Choroid plexus epithelial cell (primary cell): Measurements from ENCODE around the gene PIAS1.
A peak's percentile ranks its signal among the peaks of the same experiment; 100 is the strongest.
"Not testable (repeated sequence)": the region's sequence is repeated elsewhere in the genome, so short reads cannot be mapped to it uniquely, and the experiment has no call there.

Experiments
- DNase-seq: peaks from one replicate; pipeline ENCODE4 v3.0.0-alpha.2; 2010; ENCODE audit warnings: low read depth
- H3K4me3 ChIP-seq: 2 replicates; pipeline ENCODE4 v1.5.1; 2011; ENCODE audit warnings: low read depth, mild to moderate bottlenecking, control low read depth, low read length, moderate library complexity
- TF ChIP-seq, protein P1 (sequence below): conservative IDR thresholded peaks from 2 replicates; pipeline ENCODE4 v1.5.1; 2011; ENCODE audit warnings: low read depth, mild to moderate bottlenecking, control low read depth, inconsistent platforms, low read length, moderate library complexity

The PIAS1 gene

GRCh38 chr15:68197661-68198437 lies 143.7 kb downstream of the PIAS1 start:
- H3K4me3 ChIP-seq = no peak overlapping the region
- DNase-seq = no peak
- TF ChIP-seq, protein P1, sequence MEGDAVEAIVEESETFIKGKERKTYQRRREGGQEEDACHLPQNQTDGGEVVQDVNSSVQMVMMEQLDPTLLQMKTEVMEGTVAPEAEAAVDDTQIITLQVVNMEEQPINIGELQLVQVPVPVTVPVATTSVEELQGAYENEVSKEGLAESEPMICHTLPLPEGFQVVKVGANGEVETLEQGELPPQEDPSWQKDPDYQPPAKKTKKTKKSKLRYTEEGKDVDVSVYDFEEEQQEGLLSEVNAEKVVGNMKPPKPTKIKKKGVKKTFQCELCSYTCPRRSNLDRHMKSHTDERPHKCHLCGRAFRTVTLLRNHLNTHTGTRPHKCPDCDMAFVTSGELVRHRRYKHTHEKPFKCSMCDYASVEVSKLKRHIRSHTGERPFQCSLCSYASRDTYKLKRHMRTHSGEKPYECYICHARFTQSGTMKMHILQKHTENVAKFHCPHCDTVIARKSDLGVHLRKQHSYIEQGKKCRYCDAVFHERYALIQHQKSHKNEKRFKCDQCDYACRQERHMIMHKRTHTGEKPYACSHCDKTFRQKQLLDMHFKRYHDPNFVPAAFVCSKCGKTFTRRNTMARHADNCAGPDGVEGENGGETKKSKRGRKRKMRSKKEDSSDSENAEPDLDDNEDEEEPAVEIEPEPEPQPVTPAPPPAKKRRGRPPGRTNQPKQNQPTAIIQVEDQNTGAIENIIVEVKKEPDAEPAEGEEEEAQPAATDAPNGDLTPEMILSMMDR = no peak

- H3K4me3 ChIP-seq = no peak overlapping the region
- TF ChIP-seq, protein P1 = no peak
- no peak for DNase-seq
Measured at GRCh38 chr15:68199340-68199739, 145.2 kb downstream of the PIAS1 start.

- peak; percentile 14 for DNase-seq
- TF ChIP-seq, protein P1 = peak; percentile 15
- H3K4me3 ChIP-seq = no peak overlapping the region
Measured at GRCh38 chr15:68200016-68200861, 146.1 kb downstream of the PIAS1 start.

- TF ChIP-seq, protein P1 = no peak
- no peak overlapping the region for H3K4me3 ChIP-seq
- DNase-seq = peak; percentile 23
Measured at GRCh38 chr15:68201153-68201878, 147.2 kb downstream of the PIAS1 start.

DNA sequence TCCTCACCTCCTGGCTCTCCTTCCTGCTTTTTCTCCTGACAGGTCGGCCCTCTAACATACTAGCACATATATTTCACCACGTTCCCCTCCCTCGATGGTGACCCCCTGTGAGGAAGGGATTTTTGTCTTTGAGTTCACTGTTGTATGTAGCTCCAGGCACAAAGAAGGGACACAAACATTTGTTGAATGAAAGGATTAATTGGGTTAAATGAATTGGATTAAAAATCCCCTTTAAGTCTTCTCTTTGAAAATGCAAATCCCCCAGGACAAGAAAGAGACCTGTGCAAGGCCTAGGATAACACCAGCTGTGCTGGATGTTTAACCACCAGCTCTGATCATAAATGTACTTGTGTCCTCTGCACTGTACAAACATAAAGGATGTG lies 147.8 kb downstream of the PIAS1 start:
- no peak for DNase-seq
- TF ChIP-seq, protein P1 = no peak
- no peak overlapping the region for H3K4me3 ChIP-seq

GRCh38 chr15:68202994-68203393 lies 148.9 kb downstream of the PIAS1 start:
- not testable (repeated sequence) for DNase-seq, H3K4me3 ChIP-seq

DNA sequence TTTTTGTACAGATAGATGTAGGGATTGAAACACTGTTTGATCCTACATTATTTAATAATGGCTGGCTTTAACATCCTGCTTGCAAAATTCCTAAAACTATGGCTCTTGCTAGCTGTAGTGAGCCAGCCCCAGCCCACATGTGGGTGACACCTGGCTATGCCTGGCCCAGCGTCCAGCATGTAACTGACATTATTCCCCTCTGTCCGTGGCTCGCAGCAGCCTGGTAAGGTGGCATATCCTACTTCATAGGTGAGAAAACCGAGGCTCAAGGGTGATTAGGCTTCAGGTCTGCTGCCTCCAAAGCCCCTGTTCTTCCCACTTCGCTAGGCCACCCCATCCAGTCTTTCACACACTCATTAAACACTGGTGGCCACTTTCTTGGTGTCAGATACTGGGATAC lies 149.4 kb downstream of the PIAS1 start:
- no peak overlapping the region for H3K4me3 ChIP-seq
- TF ChIP-seq, protein P1 = no peak
- DNase-seq = no peak
